ENCODE results near the gene ADIPOR2. TPM values are rescaled to one million over a fixed set of nuclear protein-coding genes. Genes with fewer than 3 reads are reported as not detected.

Gene ADIPOR2
- total RNA-seq, 1 experiment from 2014 or later = 26.5 TPM

GRCh38 chr12:1835211-1836131, 144.6 kb downstream of the ADIPOR2 start:
- no peak overlapping the region for H3K9ac ChIP-seq (ENCODE audit: low read length)
- no peak for DNase-seq
- TF ChIP-seq EZH2 (IDR thresholded peaks at IDR 0.05; ENCODE audit: low read length, unreplicated experiment) (no peak), EZH2phosphoT487 (IDR thresholded peaks at IDR 0.05; ENCODE audit: borderline replicate concordance, low read length) (no peak), CTCF (conservative IDR thresholded peaks at IDR 0.05; ENCODE audit: low read depth, low read length) (no peak)
- no peak overlapping the region for H3K27ac ChIP-seq (ENCODE audit: low read length)
- H3F3A ChIP-seq (ENCODE audit: low read length, unreplicated experiment) = no peaks in the 10 kb centered on the region
- no peaks in the 10 kb centered on the region for H3K9me3 ChIP-seq (ENCODE audit: low read length)
- peaks cover 21% of the 10 kb centered on the region for H3K4me1 ChIP-seq (ENCODE audit: insufficient read depth, low read length)
- H3K36me3 ChIP-seq (ENCODE audit: low read depth, low read length) = no peaks in the 10 kb centered on the region
- intact Hi-C loops (cut with micrococcal nuclease) = no loop called here
- ChIA-PET CTCF (no interaction called here), POLR2A (ENCODE audit: unreplicated experiment) (no interaction called here)
- H4K20me1 ChIP-seq (ENCODE audit: low read length) = no peaks in the 10 kb centered on the region
- no peaks in the 10 kb centered on the region for H3K79me2 ChIP-seq (ENCODE audit: low read length)
- H3K27me3 ChIP-seq (ENCODE audit: low read length) = peaks cover 28% of the 10 kb centered on the region
- BruUV-seq (replicated peaks) = no TSS peak
- H3K4me3 ChIP-seq (ENCODE audit: low read length) = no peak overlapping the region
- H3K9me2 ChIP-seq (replicated peaks; ENCODE audit: low read length) = no peaks in the 10 kb centered on the region
- no peak overlapping the region for H2AFZ ChIP-seq (ENCODE audit: low read length)
- no peak for ATAC-seq
- no peak overlapping the region for H3K4me2 ChIP-seq (ENCODE audit: low read length)

GRCh38 chr12:1836241-1836803, 145.5 kb downstream of the ADIPOR2 start:
- H3K4me1 ChIP-seq (ENCODE audit: insufficient read depth, low read length) = peaks cover 19% of the 10 kb centered on the region
- POLR2A ChIA-PET (ENCODE audit: unreplicated experiment) = no interaction called here
- no TSS peak for BruUV-seq (replicated peaks)
- H3K27me3 ChIP-seq (ENCODE audit: low read length) = peaks cover 28% of the 10 kb centered on the region
- CTCF ChIA-PET = no interaction called here
- no peak overlapping the region for H2AFZ ChIP-seq (ENCODE audit: low read length)
- H3K36me3 ChIP-seq (ENCODE audit: low read depth, low read length) = no peaks in the 10 kb centered on the region
- H3K9ac ChIP-seq (ENCODE audit: low read length) = no peak overlapping the region
- H3K9me2 ChIP-seq (replicated peaks; ENCODE audit: low read length) = no peaks in the 10 kb centered on the region
- no peak overlapping the region for H3K4me2 ChIP-seq (ENCODE audit: low read length)
- H3F3A ChIP-seq (ENCODE audit: low read length, unreplicated experiment) = no peaks in the 10 kb centered on the region
- H3K9me3 ChIP-seq (ENCODE audit: low read length) = no peaks in the 10 kb centered on the region
- intact Hi-C loops (cut with micrococcal nuclease) = no loop called here
- H3K27ac ChIP-seq (ENCODE audit: low read length) = no peak overlapping the region
- no peak for DNase-seq
- no peak for TF ChIP-seq CTCF (conservative IDR thresholded peaks at IDR 0.05; ENCODE audit: low read depth, low read length)
- no peak for TF ChIP-seq EZH2phosphoT487 (IDR thresholded peaks at IDR 0.05; ENCODE audit: borderline replicate concordance, low read length)
- TF ChIP-seq EZH2 (IDR thresholded peaks at IDR 0.05; ENCODE audit: low read length, unreplicated experiment) = no peak
- no peaks in the 10 kb centered on the region for H4K20me1 ChIP-seq (ENCODE audit: low read length)
- ATAC-seq = no peak
- no peak overlapping the region for H3K4me3 ChIP-seq (ENCODE audit: low read length)
- no peaks in the 10 kb centered on the region for H3K79me2 ChIP-seq (ENCODE audit: low read length)

Data from PC-3 (cell line).